PC-9 (cell line): Measurements from ENCODE around the gene CLNK.

Experiments
- EZH2 ChIP-seq: fragments of 200-600 bp; sonication (generic); IDR thresholded peaks from 2 replicates; pipeline ENCODE4 v1.8.0; 2017; ENCODE audit warnings: antibody characterized with exemption, low read depth
- TF ChIP-seq, protein P1 (sequence below): fragments of 200-600 bp; sonication (generic); conservative IDR thresholded peaks from 2 replicates; pipeline ENCODE4 v1.6.1; 2017; ENCODE audit warnings: mixed run types, antibody characterized with exemption, mild to moderate bottlenecking, moderate library complexity

DNA sequence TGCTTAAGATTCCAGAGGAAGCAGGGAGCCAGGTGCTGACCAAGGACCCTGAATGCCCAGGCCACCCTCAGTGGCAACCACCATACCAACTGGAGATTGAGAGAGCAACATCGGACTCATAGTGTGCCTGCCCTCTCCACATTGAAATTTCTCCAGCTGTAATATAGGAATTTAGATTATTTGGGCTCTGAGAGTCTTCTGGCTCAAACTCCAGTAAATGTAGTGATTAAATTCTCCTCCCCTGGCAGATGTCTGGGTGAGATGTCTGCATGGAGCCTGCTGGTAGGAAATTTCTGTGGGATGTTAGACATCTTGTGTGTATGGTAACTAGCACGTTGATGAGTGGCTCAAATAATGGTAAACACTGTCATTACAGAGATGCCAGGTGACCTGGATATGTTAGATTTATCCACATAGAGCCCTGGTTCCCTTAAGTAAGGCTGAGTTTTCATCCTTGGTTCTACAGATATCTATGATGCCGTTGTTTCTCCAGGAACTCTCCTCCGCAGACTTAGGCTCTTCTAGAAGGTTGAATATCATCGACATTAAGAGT, 70.6 kb downstream of the CLNK start:
- TF ChIP-seq, protein P1, sequence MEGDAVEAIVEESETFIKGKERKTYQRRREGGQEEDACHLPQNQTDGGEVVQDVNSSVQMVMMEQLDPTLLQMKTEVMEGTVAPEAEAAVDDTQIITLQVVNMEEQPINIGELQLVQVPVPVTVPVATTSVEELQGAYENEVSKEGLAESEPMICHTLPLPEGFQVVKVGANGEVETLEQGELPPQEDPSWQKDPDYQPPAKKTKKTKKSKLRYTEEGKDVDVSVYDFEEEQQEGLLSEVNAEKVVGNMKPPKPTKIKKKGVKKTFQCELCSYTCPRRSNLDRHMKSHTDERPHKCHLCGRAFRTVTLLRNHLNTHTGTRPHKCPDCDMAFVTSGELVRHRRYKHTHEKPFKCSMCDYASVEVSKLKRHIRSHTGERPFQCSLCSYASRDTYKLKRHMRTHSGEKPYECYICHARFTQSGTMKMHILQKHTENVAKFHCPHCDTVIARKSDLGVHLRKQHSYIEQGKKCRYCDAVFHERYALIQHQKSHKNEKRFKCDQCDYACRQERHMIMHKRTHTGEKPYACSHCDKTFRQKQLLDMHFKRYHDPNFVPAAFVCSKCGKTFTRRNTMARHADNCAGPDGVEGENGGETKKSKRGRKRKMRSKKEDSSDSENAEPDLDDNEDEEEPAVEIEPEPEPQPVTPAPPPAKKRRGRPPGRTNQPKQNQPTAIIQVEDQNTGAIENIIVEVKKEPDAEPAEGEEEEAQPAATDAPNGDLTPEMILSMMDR: no peak
- no peak for TF ChIP-seq EZH2
